HepG2 (cell line): ENCODE results near the gene ARL16. TPM values are rescaled to one million over a fixed set of nuclear protein-coding genes. Genes with fewer than 3 reads are reported as not detected.

Experiments
- ADNP ChIP-seq: sonication (generic); formaldehyde crosslinking; IDR thresholded peaks from 2 replicates; pipeline ENCODE4 v1.4.0; 2020; ENCODE audit warnings: missing genetic modification reagents
- BATF2 ChIP-seq: sonication (generic); formaldehyde crosslinking; IDR thresholded peaks from 2 replicates; pipeline ENCODE4 v1.8.0; 2022; ENCODE audit warnings: mild to moderate bottlenecking, missing genetic modification reagents, moderate library complexity
- DNMT1 ChIP-seq: sonication (generic); formaldehyde crosslinking; IDR thresholded peaks from 2 replicates; pipeline ENCODE4 v1.5.1; 2020; ENCODE audit warnings: mild to moderate bottlenecking, missing genetic modification reagents
- FOXC1 ChIP-seq: sonication (generic); formaldehyde crosslinking; IDR thresholded peaks from 2 replicates; pipeline ENCODE4 v1.8.0; 2022; ENCODE audit warnings: mild to moderate bottlenecking, missing genetic modification reagents, borderline replicate concordance
- FOXJ3 ChIP-seq: sonication (generic); formaldehyde crosslinking; IDR thresholded peaks from 2 replicates; pipeline ENCODE4 v1.4.0; 2020; ENCODE audit warnings: missing genetic modification reagents, mild to moderate bottlenecking, borderline replicate concordance
- MAX ChIP-seq: IDR thresholded peaks from 2 replicates; pipeline ENCODE4 v1.6.1; 2012; ENCODE audit warnings: inconsistent platforms
- SATB2 ChIP-seq: sonication (generic); formaldehyde crosslinking; IDR thresholded peaks from 2 replicates; pipeline ENCODE4 v1.5.0; 2020; ENCODE audit warnings: missing genetic modification reagents
- SMARCC2 ChIP-seq: fragments of 450-650 bp; IDR thresholded peaks from 2 replicates; pipeline ENCODE4 v1.6.1; 2017; ENCODE audit warnings: antibody characterized with exemption, mild to moderate bottlenecking
- SNAPC2 ChIP-seq: sonication (generic); formaldehyde crosslinking; IDR thresholded peaks from 2 replicates; pipeline ENCODE4 v1.8.1; 2022; ENCODE audit warnings: mild to moderate bottlenecking, missing genetic modification reagents
- SRF ChIP-seq: IDR thresholded peaks from 2 replicates; pipeline ENCODE4 v1.6.1; 2011; ENCODE audit warnings: mild to moderate bottlenecking, low read depth, low read length, moderate library complexity
- TAF15 ChIP-seq: fragments of 200-400 bp; formaldehyde crosslinking; IDR thresholded peaks from one replicate; pipeline ENCODE4 v1.6.1; 2018; ENCODE audit warnings: mild to moderate bottlenecking, low read depth, low read length; ENCODE audit not compliant: poor library complexity, severe bottlenecking
- TEAD2 ChIP-seq: sonication (generic); formaldehyde crosslinking; IDR thresholded peaks from 2 replicates; pipeline ENCODE4 v1.9.0; 2021; ENCODE audit warnings: missing genetic modification reagents
- TFAP4 ChIP-seq: sonication (generic); IDR thresholded peaks from 2 replicates; pipeline ENCODE4 v1.6.1; 2016; ENCODE audit warnings: low read depth, borderline replicate concordance
- ZFAT ChIP-seq: sonication (generic); formaldehyde crosslinking; conservative IDR thresholded peaks from 2 replicates; pipeline ENCODE4 v1.8.1; 2023; ENCODE audit warnings: missing genetic modification reagents, inconsistent platforms
- ZNF274 ChIP-seq: sonication (generic); formaldehyde crosslinking; IDR thresholded peaks from 2 replicates; pipeline ENCODE4 v1.5.1; 2020; ENCODE audit warnings: mild to moderate bottlenecking, missing genetic modification reagents
- ZNF329 ChIP-seq: sonication (generic); formaldehyde crosslinking; IDR thresholded peaks from 2 replicates; pipeline ENCODE4 v1.9.0; 2021; ENCODE audit warnings: low read depth, mild to moderate bottlenecking, missing genetic modification reagents
- ZNF672 ChIP-seq: sonication (generic); formaldehyde crosslinking; IDR thresholded peaks from 2 replicates; pipeline ENCODE4 v1.8.1; 2022; ENCODE audit warnings: missing genetic modification reagents
- ZNF766 ChIP-seq: sonication (generic); formaldehyde crosslinking; IDR thresholded peaks from 2 replicates; pipeline ENCODE4 v1.5.0; 2020; ENCODE audit warnings: missing genetic modification reagents, borderline replicate concordance
- ZSCAN25 ChIP-seq: sonication (generic); formaldehyde crosslinking; IDR thresholded peaks from 2 replicates; pipeline ENCODE4 v1.8.0; 2022; ENCODE audit warnings: mild to moderate bottlenecking, missing genetic modification reagents
- polyA plus RNA-seq, 8 experiments: library from polyadenylated mRNA; depleted of rRNA in 3 of 8; stranded (reverse) in 7 of 8; unstranded in 1 of 8; fragments of >200 nt; fragmentation: Illumina TruSeq in 4 of 8; extraction: Trizol in 4 of 8; gene quantifications; 2 replicates each; pipeline versions ENCODE4 v1.2.1 to v1.2.3, GENCODE V29; 2011 to 2016; ENCODE audit warnings: low read depth in 4 of 8, missing spikeins in 1 of 8, mixed read lengths in 1 of 8; ENCODE audit not compliant: insufficient read depth in 1 of 8
- total RNA-seq, 5 experiments: library from RNA; depleted of rRNA; stranded (reverse); fragments of >200 nt; fragmentation: Illumina TruSeq; extraction: Trizol; gene quantifications; 2 replicates each; pipeline ENCODE4 v1.2.3, GENCODE V29; 2016; ENCODE audit warnings: low read depth in 1 of 5
- TF ChIP-seq, protein P1 (sequence below): IDR thresholded peaks from 2 replicates; pipeline ENCODE4 v1.6.1; 2016; ENCODE audit warnings: low read depth, borderline replicate concordance
- TF ChIP-seq, protein P2 (sequence below): sonication (generic); formaldehyde crosslinking; IDR thresholded peaks from 2 replicates; pipeline ENCODE4 v1.4.0; 2020; ENCODE audit warnings: missing genetic modification reagents
- TF ChIP-seq, protein P3 (sequence below): sonication (generic); formaldehyde crosslinking; IDR thresholded peaks from 2 replicates; pipeline ENCODE4 v1.4.0; 2020; ENCODE audit warnings: missing genetic modification reagents

ARL16 gene
- total and polyA plus RNA-seq, 2 of the 13 experiments (the other 11 are each of a cell fraction or from before 2014, with no cell fraction given): 20.8 to 30.8 TPM

- TF ChIP-seq BATF2 (CRISPR knock-in tag) (peak; percentile 94), ZSCAN25 (CRISPR knock-in tag) (no peak), TFAP4 (peak; percentile 29; the same call in 1 of the 2 replicates), SRF (no peak), FOXJ3 (CRISPR knock-in tag) (no peak; the same call in 1 of the 2 replicates), ADNP (CRISPR knock-in tag) (no peak), SMARCC2 (no peak), ZNF672 (CRISPR knock-in tag) (peak; percentile 92; the same call in 1 of the 2 replicates), FOXC1 (CRISPR knock-in tag) (0 out of 2 replicates have a peak, but pooled peaks have one; percentile 89), SNAPC2 (no peak), ZFAT (CRISPR knock-in tag) (no peak), SATB2 (CRISPR knock-in tag) (no peak), ZNF274 (CRISPR knock-in tag) (peak; percentile 88; the same call in 1 of the 2 replicates), TAF15 (no peak), ZNF766 (CRISPR knock-in tag) (peak; percentile 52; the same call in 1 of the 2 replicates), TEAD2 (peak; percentile 60; the same call in 1 of the 2 replicates), MAX (peak; percentile 97), ZNF329 (CRISPR knock-in tag) (peak; percentile 75), DNMT1 (CRISPR knock-in tag) (peak; percentile 83)
- TF ChIP-seq, protein P1, sequence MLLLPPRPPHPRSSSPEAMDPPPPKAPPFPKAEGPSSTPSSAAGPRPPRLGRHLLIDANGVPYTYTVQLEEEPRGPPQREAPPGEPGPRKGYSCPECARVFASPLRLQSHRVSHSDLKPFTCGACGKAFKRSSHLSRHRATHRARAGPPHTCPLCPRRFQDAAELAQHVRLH: peak; percentile 96
- TF ChIP-seq, protein P2, sequence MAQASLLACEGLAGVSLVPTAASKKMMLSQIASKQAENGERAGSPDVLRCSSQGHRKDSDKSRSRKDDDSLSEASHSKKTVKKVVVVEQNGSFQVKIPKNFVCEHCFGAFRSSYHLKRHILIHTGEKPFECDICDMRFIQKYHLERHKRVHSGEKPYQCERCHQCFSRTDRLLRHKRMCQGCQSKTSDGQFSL (CRISPR knock-in tag): peak; percentile 68
- TF ChIP-seq, protein P3, sequence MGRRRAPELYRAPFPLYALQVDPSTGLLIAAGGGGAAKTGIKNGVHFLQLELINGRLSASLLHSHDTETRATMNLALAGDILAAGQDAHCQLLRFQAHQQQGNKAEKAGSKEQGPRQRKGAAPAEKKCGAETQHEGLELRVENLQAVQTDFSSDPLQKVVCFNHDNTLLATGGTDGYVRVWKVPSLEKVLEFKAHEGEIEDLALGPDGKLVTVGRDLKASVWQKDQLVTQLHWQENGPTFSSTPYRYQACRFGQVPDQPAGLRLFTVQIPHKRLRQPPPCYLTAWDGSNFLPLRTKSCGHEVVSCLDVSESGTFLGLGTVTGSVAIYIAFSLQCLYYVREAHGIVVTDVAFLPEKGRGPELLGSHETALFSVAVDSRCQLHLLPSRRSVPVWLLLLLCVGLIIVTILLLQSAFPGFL: peak; percentile 58; the same call in 1 of the 2 replicates
These were observed 19.5 kb upstream of the ARL16 start, which contains the start of gene MRPL12 (continued) for GRCh38 chr17:81702934-81703746.
